ENCODE measurements around the gene PDCD10.

- TF ChIP-seq TEAD4 (IDR thresholded peaks at IDR 0.05) (no peak), EP300 (IDR thresholded peaks at IDR 0.05; ENCODE audit: borderline replicate concordance) (no peak), USF1 (IDR thresholded peaks at IDR 0.05) (no peak), CREB1 (IDR thresholded peaks at IDR 0.05; ENCODE audit: low read depth) (no peak), YY1 (IDR thresholded peaks at IDR 0.05; ENCODE audit: low read depth) (no peak)
These were observed 61.5 kb downstream of the PDCD10 start for GRCh38 chr3:167673221-167673620.
